Neural progenitor cell (in vitro differentiated cells): Measurements from ENCODE around the gene PAX1. TPM values are rescaled to one million over a fixed set of nuclear protein-coding genes. Genes with fewer than 3 reads are reported as not detected.

ENCODE experiments used
- DNase-seq: peaks from one replicate; pipeline ENCODE4 v3.0.0-alpha.2; 2016; ENCODE audit warnings: low spot score
- H2AFZ ChIP-seq: fragments of 200-600 bp; sonication (generic); replicated peaks from 2 replicates; pipeline ENCODE4 v1.6.1; 2016; ENCODE audit warnings: antibody characterized with exemption
- H3F3A ChIP-seq: fragments of 200-600 bp; sonication (generic); 2 replicates; pipeline ENCODE4 v1.6.1; 2016; ENCODE audit warnings: antibody characterized with exemption, low read depth
- H3K27ac ChIP-seq: fragments of 200-600 bp; sonication (generic); 2 replicates; pipeline ENCODE4 v1.5.1; 2016; ENCODE audit warnings: mild to moderate bottlenecking
- H3K27me3 ChIP-seq: fragments of 200-600 bp; sonication (generic); 2 replicates; pipeline ENCODE4 v1.6.1; 2016; ENCODE audit warnings: mild to moderate bottlenecking, moderate library complexity
- H3K36me3 ChIP-seq: fragments of 200-600 bp; sonication (generic); 2 replicates; pipeline ENCODE4 v1.5.1; 2016
- H3K4me1 ChIP-seq: fragments of 200-600 bp; sonication (generic); 2 replicates; pipeline ENCODE4 v1.6.1; 2016; ENCODE audit warnings: mixed run types
- H3K4me2 ChIP-seq: fragments of 200-600 bp; sonication (generic); 2 replicates; pipeline ENCODE4 v1.6.1; 2016
- H3K4me3 ChIP-seq: fragments of 200-600 bp; sonication (generic); 2 replicates; pipeline ENCODE4 v1.5.1; 2016
- H3K79me2 ChIP-seq: fragments of 200-600 bp; sonication (generic); 2 replicates; pipeline ENCODE4 v1.6.1; 2016; ENCODE audit warnings: low read depth
- H3K9ac ChIP-seq: fragments of 200-600 bp; sonication (generic); 2 replicates; pipeline ENCODE4 v1.6.1; 2016
- H3K9me3 ChIP-seq: fragments of 200-600 bp; sonication (generic); 2 replicates; pipeline ENCODE4 v1.5.1; 2016; ENCODE audit warnings: low read depth
- H4K20me1 ChIP-seq: fragments of 200-600 bp; sonication (generic); 2 replicates; pipeline ENCODE4 v1.6.1; 2016; ENCODE audit warnings: low read depth
- H3K27ac Mint-ChIP-seq: 3 replicates; pipeline ENCODE4 v1.8.0; 2021; ENCODE audit warnings: mixed read lengths
- H3K27me3 Mint-ChIP-seq: 2 replicates; pipeline ENCODE4 v1.8.0; 2022; ENCODE audit warnings: low read depth, mild to moderate bottlenecking, inconsistent platforms, moderate library complexity, mixed read lengths; ENCODE audit not compliant: insufficient read depth
- H3K36me3 Mint-ChIP-seq: 3 replicates; pipeline ENCODE4 v1.8.0; 2021; ENCODE audit warnings: mixed read lengths
- H3K4me1 Mint-ChIP-seq: 3 replicates; pipeline ENCODE4 v1.8.0; 2021; ENCODE audit warnings: mixed read lengths
- H3K4me3 Mint-ChIP-seq: 3 replicates; pipeline ENCODE4 v1.8.0; 2021; ENCODE audit warnings: mild to moderate bottlenecking, moderate library complexity, mixed read lengths
- H3K9me3 Mint-ChIP-seq: 3 replicates; pipeline ENCODE4 v1.8.0; 2020; ENCODE audit warnings: mixed read lengths
- EZH2 ChIP-seq: fragments of 200-600 bp; sonication (generic); IDR thresholded peaks from 2 replicates; pipeline ENCODE4 v1.6.1; 2017; ENCODE audit warnings: antibody characterized with exemption, mild to moderate bottlenecking, moderate library complexity
- EZH2phosphoT487 ChIP-seq: fragments of 200-600 bp; sonication (generic); IDR thresholded peaks from 2 replicates; pipeline ENCODE4 v1.6.1; 2017; ENCODE audit warnings: antibody characterized with exemption
- total RNA-seq: library from RNA; depleted of rRNA; stranded (reverse); fragments of >200 nt; gene quantifications from 2 replicates; pipeline ENCODE4 v1.2.3, GENCODE V29; 2015; ENCODE audit warnings: low replicate concordance
- TF ChIP-seq, protein P1 (sequence below): fragments of 200-600 bp; sonication (generic); IDR thresholded peaks from 2 replicates; pipeline ENCODE4 v1.5.1; 2017; ENCODE audit warnings: antibody characterized with exemption, mild to moderate bottlenecking

Gene PAX1
- total RNA-seq, 1 donor from 2014 or later, result not detected

DNA sequence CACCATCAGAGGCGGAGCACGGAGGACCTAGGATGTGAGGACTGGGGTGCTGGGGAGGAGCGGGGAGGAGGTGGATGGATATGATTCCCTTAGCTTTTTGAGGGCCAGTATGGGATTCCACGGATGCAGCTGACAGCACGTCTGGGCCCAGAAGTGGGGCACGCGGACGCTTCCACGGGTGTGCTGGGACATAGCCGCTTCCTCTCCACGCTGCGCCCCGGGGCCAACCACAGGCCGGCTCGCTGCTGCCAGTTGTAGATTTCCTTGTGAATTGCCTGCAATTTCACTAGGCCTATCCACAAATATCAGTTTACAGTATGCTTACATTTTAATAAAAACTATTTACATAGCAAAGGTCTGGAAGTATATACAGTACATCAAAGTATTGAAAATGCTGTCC is 23.9 kb downstream of the PAX1 start:
- Histone ChIP-seq H3K9ac (no peak overlapping the region), H4K20me1 (no peaks in the 10 kb centered on the region), H3F3A (no peaks in the 10 kb centered on the region), H3K9me3 (no peaks in the 10 kb centered on the region), H3K4me2 (no peak overlapping the region), H3K27me3 (no peaks in the 10 kb centered on the region), H3K36me3 (no peaks in the 10 kb centered on the region), H2AFZ (no peak overlapping the region), H3K27ac (no peak overlapping the region), H3K79me2 (no peaks in the 10 kb centered on the region), H3K4me1 (no peaks in the 10 kb centered on the region), H3K4me3 (no peak overlapping the region)
- no peaks in the 10 kb centered on the region for H3K9me3 Mint-ChIP-seq
- H3K27ac Mint-ChIP-seq, result no peak overlapping the region
- H3K36me3 Mint-ChIP-seq, result no peaks in the 10 kb centered on the region
- H3K4me1 Mint-ChIP-seq, result no peaks in the 10 kb centered on the region
- H3K27me3 Mint-ChIP-seq, result no peaks in the 10 kb centered on the region
- TF ChIP-seq, protein P1, sequence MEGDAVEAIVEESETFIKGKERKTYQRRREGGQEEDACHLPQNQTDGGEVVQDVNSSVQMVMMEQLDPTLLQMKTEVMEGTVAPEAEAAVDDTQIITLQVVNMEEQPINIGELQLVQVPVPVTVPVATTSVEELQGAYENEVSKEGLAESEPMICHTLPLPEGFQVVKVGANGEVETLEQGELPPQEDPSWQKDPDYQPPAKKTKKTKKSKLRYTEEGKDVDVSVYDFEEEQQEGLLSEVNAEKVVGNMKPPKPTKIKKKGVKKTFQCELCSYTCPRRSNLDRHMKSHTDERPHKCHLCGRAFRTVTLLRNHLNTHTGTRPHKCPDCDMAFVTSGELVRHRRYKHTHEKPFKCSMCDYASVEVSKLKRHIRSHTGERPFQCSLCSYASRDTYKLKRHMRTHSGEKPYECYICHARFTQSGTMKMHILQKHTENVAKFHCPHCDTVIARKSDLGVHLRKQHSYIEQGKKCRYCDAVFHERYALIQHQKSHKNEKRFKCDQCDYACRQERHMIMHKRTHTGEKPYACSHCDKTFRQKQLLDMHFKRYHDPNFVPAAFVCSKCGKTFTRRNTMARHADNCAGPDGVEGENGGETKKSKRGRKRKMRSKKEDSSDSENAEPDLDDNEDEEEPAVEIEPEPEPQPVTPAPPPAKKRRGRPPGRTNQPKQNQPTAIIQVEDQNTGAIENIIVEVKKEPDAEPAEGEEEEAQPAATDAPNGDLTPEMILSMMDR, result no peak
- TF ChIP-seq EZH2, result no peak
- no peak for TF ChIP-seq EZH2phosphoT487
- peak overlapping the region; percentile 72 for H3K4me3 Mint-ChIP-seq
- DNase-seq, result no peak

DNA sequence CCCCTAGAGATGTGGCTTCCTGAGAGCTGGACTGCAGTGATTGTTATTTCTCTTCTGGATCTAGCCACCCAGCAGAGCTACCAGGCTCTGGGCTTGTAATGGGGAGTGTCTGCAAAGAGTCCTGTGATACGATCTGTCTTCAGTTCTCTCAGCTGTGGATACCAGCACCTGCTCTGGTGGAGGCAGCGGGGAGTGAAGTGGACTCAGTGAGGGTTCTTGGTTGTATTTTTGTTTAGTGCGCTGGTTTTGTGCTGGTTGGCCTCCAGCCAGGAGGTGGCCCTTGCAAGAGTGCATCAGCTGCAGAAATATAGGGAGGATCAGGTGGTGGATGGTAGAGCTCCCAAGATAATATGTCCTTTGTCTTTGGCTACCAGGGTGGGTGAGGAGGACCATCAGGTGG is 33.7 kb downstream of the PAX1 start:
- Histone ChIP-seq H3K4me1 (no peaks in the 10 kb centered on the region), H3K4me3 (no peak overlapping the region), H3K27ac (no peak overlapping the region), H4K20me1 (no peaks in the 10 kb centered on the region), H3F3A (no peaks in the 10 kb centered on the region), H3K9me3 (no peaks in the 10 kb centered on the region), H3K27me3 (no peaks in the 10 kb centered on the region), H3K79me2 (no peaks in the 10 kb centered on the region), H3K4me2 (no peak overlapping the region), H2AFZ (no peak overlapping the region), H3K9ac (no peak overlapping the region), H3K36me3 (no peaks in the 10 kb centered on the region)
- DNase-seq, result no peak
- Mint-ChIP-seq H3K9me3 (peaks cover 2% of the 10 kb centered on the region), H3K27ac (no peak overlapping the region), H3K27me3 (peaks cover 2% of the 10 kb centered on the region), H3K4me1 (no peaks in the 10 kb centered on the region), H3K36me3 (no peaks in the 10 kb centered on the region), H3K4me3 (no peak overlapping the region)
- TF ChIP-seq EZH2phosphoT487, result no peak
- TF ChIP-seq, protein P1, result no peak
- TF ChIP-seq EZH2, result no peak

DNA sequence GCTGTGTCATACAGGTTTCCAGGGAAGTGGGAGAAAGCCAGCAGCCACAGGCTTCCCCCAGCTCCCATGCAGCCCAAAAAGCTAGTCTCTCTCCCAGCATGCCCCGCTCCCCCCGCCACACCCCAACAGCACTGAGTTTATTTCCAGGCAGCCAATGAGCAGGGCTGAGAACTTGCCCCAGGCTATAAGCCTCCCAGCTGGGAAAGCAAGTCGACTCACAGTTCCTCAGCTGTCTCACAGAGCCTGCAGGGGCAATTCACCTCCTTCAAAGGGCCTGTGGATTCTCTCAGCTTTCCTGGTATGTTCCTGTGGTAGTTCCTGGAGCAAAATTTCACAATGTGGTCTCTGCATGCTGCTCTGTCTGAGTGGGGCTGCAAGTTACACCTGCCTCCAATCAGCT is 34.2 kb downstream of the PAX1 start:
- Histone ChIP-seq H3K9me3 (no peaks in the 10 kb centered on the region), H3K4me3 (no peak overlapping the region), H3K36me3 (no peaks in the 10 kb centered on the region), H3K4me2 (no peak overlapping the region), H3K79me2 (no peaks in the 10 kb centered on the region), H3K27me3 (no peaks in the 10 kb centered on the region), H3K9ac (no peak overlapping the region), H3K27ac (no peak overlapping the region), H3F3A (no peaks in the 10 kb centered on the region), H3K4me1 (no peaks in the 10 kb centered on the region), H2AFZ (no peak overlapping the region), H4K20me1 (no peaks in the 10 kb centered on the region)
- Mint-ChIP-seq H3K27me3 (peaks cover 2% of the 10 kb centered on the region), H3K36me3 (no peaks in the 10 kb centered on the region), H3K9me3 (peaks cover 2% of the 10 kb centered on the region), H3K4me1 (no peaks in the 10 kb centered on the region), H3K4me3 (no peak overlapping the region), H3K27ac (no peak overlapping the region)
- TF ChIP-seq EZH2phosphoT487, result no peak
- TF ChIP-seq, protein P1, result no peak
- TF ChIP-seq EZH2, result no peak
- DNase-seq, result no peak
